HepG2 (cell line): ENCODE measurements around the gene S100P. TPM values are rescaled to one million over a fixed set of nuclear protein-coding genes. Genes with fewer than 3 reads are reported as not detected.

Source experiments
- AKNA ChIP-seq: sonication (generic); formaldehyde crosslinking; IDR thresholded peaks from 2 replicates; pipeline ENCODE4 v1.4.0; 2020; ENCODE audit warnings: missing genetic modification reagents, borderline replicate concordance
- CSRNP1 ChIP-seq: sonication (generic); formaldehyde crosslinking; IDR thresholded peaks from 2 replicates; pipeline ENCODE4 v1.8.1; 2023; ENCODE audit warnings: mild to moderate bottlenecking, missing genetic modification reagents
- HNRNPK ChIP-seq: fragments of 200-400 bp; formaldehyde crosslinking; IDR thresholded peaks from 2 replicates; pipeline ENCODE4 v1.6.1; 2018; ENCODE audit warnings: low read length, low read depth, moderate library complexity, mild to moderate bottlenecking; ENCODE audit not compliant: poor library complexity, severe bottlenecking
- HOXA3 ChIP-seq: sonication (generic); formaldehyde crosslinking; IDR thresholded peaks from 2 replicates; pipeline ENCODE4 v1.5.0; 2020; ENCODE audit warnings: missing genetic modification reagents
- MAX ChIP-seq: IDR thresholded peaks from 2 replicates; pipeline ENCODE4 v1.6.1; 2012; ENCODE audit warnings: inconsistent platforms
- MTA1 ChIP-seq: sonication (generic); formaldehyde crosslinking; IDR thresholded peaks from 2 replicates; pipeline ENCODE4 v1.4.0; 2020; ENCODE audit warnings: missing genetic modification reagents, mild to moderate bottlenecking, borderline replicate concordance
- PHB2 ChIP-seq: fragments of 450-650 bp; IDR thresholded peaks from 2 replicates; pipeline ENCODE4 v1.6.1; 2018; ENCODE audit not compliant: partially characterized antibody
- SALL1 ChIP-seq: sonication (generic); formaldehyde crosslinking; IDR thresholded peaks from 2 replicates; pipeline ENCODE4 v1.8.0; 2022; ENCODE audit warnings: mild to moderate bottlenecking, missing genetic modification reagents
- ZNF225 ChIP-seq: sonication (generic); formaldehyde crosslinking; IDR thresholded peaks from 2 replicates; pipeline ENCODE4 v1.4.0; 2020; ENCODE audit warnings: mild to moderate bottlenecking, missing genetic modification reagents
- ZNF251 ChIP-seq: sonication (generic); formaldehyde crosslinking; IDR thresholded peaks from 2 replicates; pipeline ENCODE4 v1.9.0; 2021; ENCODE audit warnings: mild to moderate bottlenecking, missing genetic modification reagents
- ZNF407 ChIP-seq: sonication (generic); formaldehyde crosslinking; IDR thresholded peaks from one replicate; pipeline ENCODE4 v1.5.1; 2020; ENCODE audit warnings: mild to moderate bottlenecking, missing genetic modification reagents; ENCODE audit errors: not compliant biosample characterization
- ZNF816 ChIP-seq: sonication (generic); formaldehyde crosslinking; IDR thresholded peaks from 2 replicates; pipeline ENCODE4 v1.8.0; 2022; ENCODE audit warnings: missing genetic modification reagents, mild to moderate bottlenecking, borderline replicate concordance
- polyA plus RNA-seq, 8 experiments: library from polyadenylated mRNA; depleted of rRNA in 3 of 8; stranded (reverse) in 7 of 8; unstranded in 1 of 8; fragments of >200 nt; fragmentation: Illumina TruSeq in 4 of 8; extraction: Trizol in 4 of 8; gene quantifications; 2 replicates each; pipeline versions ENCODE4 v1.2.1 to v1.2.3, GENCODE V29; 2011 to 2016; ENCODE audit warnings: low read depth in 4 of 8, missing spikeins in 1 of 8, mixed read lengths in 1 of 8; ENCODE audit not compliant: insufficient read depth in 1 of 8
- total RNA-seq, 5 experiments: library from RNA; depleted of rRNA; stranded (reverse); fragments of >200 nt; fragmentation: Illumina TruSeq; extraction: Trizol; gene quantifications; 2 replicates each; pipeline ENCODE4 v1.2.3, GENCODE V29; 2016; ENCODE audit warnings: low read depth in 1 of 5

Gene S100P
- total and polyA plus RNA-seq, 2 of the 13 experiments (the other 11 are each of a cell fraction or from before 2014, with no cell fraction given), result 278 to 1,649 TPM

GRCh38 chr4:6709230-6710114, 15.8 kb downstream of the S100P start, which contains the start of gene MRFAP1L1 (continued):
- TF ChIP-seq CSRNP1 (CRISPR knock-in tag), result peak; percentile 19; the same call in 1 of the 2 replicates
- TF ChIP-seq MTA1 (CRISPR knock-in tag), result peak; percentile 51; the same call in 1 of the 2 replicates
- TF ChIP-seq HNRNPK, result no peak
- TF ChIP-seq ZNF407 (CRISPR knock-in tag), result no peak
- no peak for TF ChIP-seq AKNA (CRISPR knock-in tag)
- TF ChIP-seq ZNF225 (CRISPR knock-in tag), result no peak
- no peak for TF ChIP-seq PHB2
- 0 out of 2 replicates have a peak, but pooled peaks have one; percentile 36 for TF ChIP-seq ZNF816
- TF ChIP-seq HOXA3 (CRISPR knock-in tag), result peak; percentile 97
- peak; percentile 74; the same call in 1 of the 2 replicates for TF ChIP-seq ZNF251 (CRISPR knock-in tag)
- TF ChIP-seq SALL1 (CRISPR knock-in tag), result peak; percentile 17; the same call in 1 of the 2 replicates
- TF ChIP-seq MAX, result peak; percentile 84
